ENCODE data around the gene HPS1. TPM values are rescaled to one million over a fixed set of nuclear protein-coding genes. Genes with fewer than 3 reads are reported as not detected.

HPS1 gene
- total and polyA plus RNA-seq, 10 of the 15 experiments (the other 5 are each of a cell fraction or from before 2014, with no cell fraction given), result 27.1 to 138 (median 54.8) TPM

DNA sequence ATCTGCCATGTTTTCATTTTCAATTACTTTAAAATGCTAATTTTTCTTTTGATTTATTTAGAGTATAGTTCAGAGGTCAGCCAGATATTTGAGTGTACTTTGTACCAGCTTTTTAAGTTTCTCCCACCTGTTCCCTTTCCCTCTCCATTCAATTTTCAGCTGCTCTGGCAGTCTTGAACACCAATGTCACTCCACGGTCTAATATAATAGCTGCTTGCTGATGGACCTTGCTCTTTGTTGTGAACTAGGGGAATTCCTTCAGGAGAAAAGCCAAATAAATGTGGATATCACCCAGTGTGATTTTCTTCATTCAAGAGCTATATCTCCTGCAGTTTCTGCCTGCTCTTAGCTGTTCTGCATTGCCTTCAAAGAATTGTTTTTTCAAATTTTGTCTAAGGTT, 3.9 kb upstream of the HPS1 start:
- DNase-seq (ENCODE audit: low read depth, low spot score) (no peak), ATAC-seq (no peak), FAIRE-seq (no peak)
- POLR2A ChIA-PET, result no interaction called here
- peaks cover 4% of the 10 kb centered on the region for H3K4me1 ChIP-seq (ENCODE audit: control insufficient read depth, insufficient read depth, low read length)
- no peak overlapping the region for H3K9ac ChIP-seq (ENCODE audit: control insufficient read depth, insufficient read depth, low read length)
- H3K79me2 ChIP-seq (ENCODE audit: control insufficient read depth, insufficient read depth, low read length), result peaks cover 18% of the 10 kb centered on the region
- TF ChIP-seq CHD4 (IDR thresholded peaks at IDR 0.05) (no peak), NR2F1 (conservative IDR thresholded peaks at IDR 0.05) (no peak), DPF2 (IDR thresholded peaks at IDR 0.05) (no peak), POU2F2 (IDR thresholded peaks at IDR 0.05; ENCODE audit: borderline replicate concordance, low read depth, low read length) (no peak), MTA3 (IDR thresholded peaks at IDR 0.05; ENCODE audit: borderline replicate concordance, low read length) (no peak), RCOR1 (conservative IDR thresholded peaks at IDR 0.05; ENCODE audit: low read depth, low read length) (no peak), NBN (IDR thresholded peaks at IDR 0.05) (no peak), NFYB (IDR thresholded peaks at IDR 0.05; ENCODE audit: insufficient read depth, low read depth, low read length) (no peak), EP300 (IDR thresholded peaks at IDR 0.05; ENCODE audit: borderline replicate concordance in 1 of 2, control insufficient read depth in 1 of 2, low read depth in 2 of 2, low read length in 2 of 2) (no peak), HDAC6 (IDR thresholded peaks at IDR 0.05; ENCODE audit: unreplicated experiment) (no peak)
- TF ChIP-seq, protein P1, sequence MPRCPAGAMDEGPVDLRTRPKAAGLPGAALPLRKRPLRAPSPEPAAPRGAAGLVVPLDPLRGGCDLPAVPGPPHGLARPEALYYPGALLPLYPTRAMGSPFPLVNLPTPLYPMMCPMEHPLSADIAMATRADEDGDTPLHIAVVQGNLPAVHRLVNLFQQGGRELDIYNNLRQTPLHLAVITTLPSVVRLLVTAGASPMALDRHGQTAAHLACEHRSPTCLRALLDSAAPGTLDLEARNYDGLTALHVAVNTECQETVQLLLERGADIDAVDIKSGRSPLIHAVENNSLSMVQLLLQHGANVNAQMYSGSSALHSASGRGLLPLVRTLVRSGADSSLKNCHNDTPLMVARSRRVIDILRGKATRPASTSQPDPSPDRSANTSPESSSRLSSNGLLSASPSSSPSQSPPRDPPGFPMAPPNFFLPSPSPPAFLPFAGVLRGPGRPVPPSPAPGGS (IDR thresholded peaks at IDR 0.05; ENCODE audit: borderline replicate concordance, insufficient read depth, low read depth, low read length, poor library complexity, severe bottlenecking), result no peak
- TF ChIP-seq, protein P2, sequence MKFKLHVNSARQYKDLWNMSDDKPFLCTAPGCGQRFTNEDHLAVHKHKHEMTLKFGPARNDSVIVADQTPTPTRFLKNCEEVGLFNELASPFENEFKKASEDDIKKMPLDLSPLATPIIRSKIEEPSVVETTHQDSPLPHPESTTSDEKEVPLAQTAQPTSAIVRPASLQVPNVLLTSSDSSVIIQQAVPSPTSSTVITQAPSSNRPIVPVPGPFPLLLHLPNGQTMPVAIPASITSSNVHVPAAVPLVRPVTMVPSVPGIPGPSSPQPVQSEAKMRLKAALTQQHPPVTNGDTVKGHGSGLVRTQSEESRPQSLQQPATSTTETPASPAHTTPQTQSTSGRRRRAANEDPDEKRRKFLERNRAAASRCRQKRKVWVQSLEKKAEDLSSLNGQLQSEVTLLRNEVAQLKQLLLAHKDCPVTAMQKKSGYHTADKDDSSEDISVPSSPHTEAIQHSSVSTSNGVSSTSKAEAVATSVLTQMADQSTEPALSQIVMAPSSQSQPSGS (IDR thresholded peaks at IDR 0.05; ENCODE audit: low read length), result no peak
- TF ChIP-seq, protein P3, sequence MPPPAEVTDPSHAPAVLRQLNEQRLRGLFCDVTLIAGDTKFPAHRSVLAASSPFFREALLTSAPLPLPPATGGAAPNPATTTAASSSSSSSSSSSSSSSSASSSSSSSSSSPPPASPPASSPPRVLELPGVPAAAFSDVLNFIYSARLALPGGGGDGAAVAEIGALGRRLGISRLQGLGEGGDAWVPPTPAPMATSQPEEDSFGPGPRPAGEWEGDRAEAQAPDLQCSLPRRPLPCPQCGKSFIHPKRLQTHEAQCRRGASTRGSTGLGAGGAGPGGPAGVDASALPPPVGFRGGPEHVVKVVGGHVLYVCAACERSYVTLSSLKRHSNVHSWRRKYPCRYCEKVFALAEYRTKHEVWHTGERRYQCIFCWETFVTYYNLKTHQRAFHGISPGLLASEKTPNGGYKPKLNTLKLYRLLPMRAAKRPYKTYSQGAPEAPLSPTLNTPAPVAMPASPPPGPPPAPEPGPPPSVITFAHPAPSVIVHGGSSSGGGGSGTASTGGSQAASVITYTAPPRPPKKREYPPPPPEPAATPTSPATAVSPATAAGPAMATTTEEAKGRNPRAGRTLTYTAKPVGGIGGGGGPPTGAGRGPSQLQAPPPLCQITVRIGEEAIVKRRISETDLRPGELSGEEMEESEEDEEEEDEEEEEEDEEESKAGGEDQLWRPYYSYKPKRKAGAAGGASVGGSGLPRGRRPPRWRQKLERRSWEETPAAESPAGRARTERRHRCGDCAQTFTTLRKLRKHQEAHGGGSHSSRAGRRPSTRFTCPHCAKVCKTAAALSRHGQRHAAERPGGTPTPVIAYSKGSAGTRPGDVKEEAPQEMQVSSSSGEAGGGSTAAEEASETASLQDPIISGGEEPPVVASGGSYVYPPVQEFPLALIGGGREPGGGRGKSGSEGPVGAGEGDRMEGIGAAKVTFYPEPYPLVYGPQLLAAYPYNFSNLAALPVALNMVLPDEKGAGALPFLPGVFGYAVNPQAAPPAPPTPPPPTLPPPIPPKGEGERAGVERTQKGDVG (CRISPR knock-in tag; IDR thresholded peaks at IDR 0.05), result no peak
- H3K27me3 ChIP-seq (replicated peaks in 1 of 2; ENCODE audit: control insufficient read depth in 2 of 2, insufficient read depth in 2 of 2, low read length in 1 of 2), result no peaks in the 10 kb centered on the region
- no peak overlapping the region for H2AFZ ChIP-seq (ENCODE audit: control insufficient read depth, low read depth, low read length)
- no peaks in the 10 kb centered on the region for H3K9me3 ChIP-seq (replicated peaks; ENCODE audit: control insufficient read depth, insufficient read depth, low read length)
- RAD21 ChIA-PET (ENCODE audit: unreplicated experiment), result no interaction called here
- no peak overlapping the region for H3K4me2 ChIP-seq (ENCODE audit: control insufficient read depth, insufficient read depth)
- no peak overlapping the region for H3K27ac ChIP-seq (ENCODE audit: control insufficient read depth, insufficient read depth)
- H3K36me3 ChIP-seq (ENCODE audit: control insufficient read depth in 2 of 2, insufficient read depth in 2 of 2, low read length in 1 of 2), result no peaks in the 10 kb centered on the region
- CTCF ChIA-PET, result interaction anchor here (1.2 to 1.6 kb wide), 3 partner anchors 11 to 280 kb away, joined by 3 to 4 read pairs (median 3); no protein-coding TSS in a partner anchor
- in situ Hi-C loops (cut with MboI) (no loop called here), intact Hi-C loops (cut with micrococcal nuclease; ENCODE audit: unreplicated experiment) (no loop called here)
- BruUV-seq (replicated peaks), result no TSS peak
- no peaks in the 10 kb centered on the region for H4K20me1 ChIP-seq (ENCODE audit: control insufficient read depth, insufficient read depth)
- SMC1A ChIA-PET (ENCODE audit: uncharacterized antibody, unreplicated experiment), result interaction anchor here (0.6 kb wide), 1 partner anchor 174 kb away, joined by 3 read pairs; no protein-coding TSS in a partner anchor
- 70% methylated on average over 1 of the region's 1 CpG for WGBS (ENCODE audit: insufficient coverage, insufficient replicate concordance, low lambda C conversion rate, missing lambda C conversion rate)
- H3K4me3 ChIP-seq, result no peak overlapping the region
